HG03521 (cell line): ENCODE data around the gene SNRPF.
"Not testable (repeated sequence)": the region's sequence is repeated elsewhere in the genome, so short reads cannot be mapped to it uniquely, and the experiment has no call there.

Experiments
- ATAC-seq: cut with Tn5 transposase; IDR thresholded peaks from one replicate; pipeline ENCODE4 v1.9.1; 2021; ENCODE audit warnings: mild to moderate bottlenecking, moderate library complexity; ENCODE audit not compliant: unreplicated experiment

The SNRPF gene

DNA sequence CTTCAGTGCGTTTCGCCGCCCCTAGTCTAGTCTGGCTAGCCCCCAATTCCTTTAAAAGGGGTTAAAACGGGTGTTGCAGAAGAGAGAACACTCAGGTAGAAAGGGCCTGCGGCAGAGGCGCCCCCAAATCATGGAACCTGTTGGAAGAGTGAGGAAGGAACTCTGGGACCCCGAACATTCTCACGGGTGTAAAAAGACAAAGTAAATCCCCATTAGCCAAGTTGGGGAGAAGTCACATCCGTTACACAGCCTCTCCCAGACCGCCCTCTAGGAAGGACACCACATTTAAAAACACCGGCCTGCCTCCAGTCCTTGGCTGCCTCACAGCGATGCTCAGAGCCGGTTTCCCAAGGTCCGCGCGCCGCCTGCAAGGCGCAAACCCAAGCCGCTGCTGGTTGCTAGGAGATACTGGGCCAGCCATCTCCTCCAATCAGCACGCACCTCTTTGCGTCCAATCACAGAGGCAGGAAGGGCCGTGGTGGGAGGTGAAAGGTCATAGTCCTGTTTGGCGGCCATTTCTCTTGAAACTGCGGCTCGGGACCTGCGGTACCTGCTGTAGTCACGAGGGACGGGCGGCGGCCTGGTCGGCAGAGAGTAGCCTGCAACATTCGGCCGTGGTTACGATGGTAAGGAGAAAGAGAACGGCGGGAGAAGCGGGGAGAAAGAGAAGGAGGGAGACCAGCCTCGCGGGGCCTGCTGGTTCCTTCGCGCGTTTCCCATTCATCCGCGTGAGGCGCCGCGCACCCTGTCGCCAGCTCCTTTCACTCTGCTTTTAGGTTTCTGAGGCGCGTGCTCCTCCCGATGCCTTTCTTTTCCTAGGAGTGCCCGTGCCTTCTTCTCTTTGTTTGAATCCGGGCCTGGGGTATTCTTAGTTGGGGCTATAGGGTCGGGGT lies at the start of gene SNRPF:
Gene SNRPF, plus strand, starts transcription at position 502 of the 893 bp plus-strand sequence. Its CDS starts 122 bp downstream, at position 624.
- ATAC-seq: peak; percentile 99

- no peak for ATAC-seq
These were observed 49.6 kb upstream of the SNRPF start for GRCh38 chr12:95809000-95809680.

- ATAC-seq: no peak
These were observed 48.3 kb upstream of the SNRPF start for GRCh38 chr12:95810411-95810810.

- ATAC-seq: not testable (repeated sequence)
These were observed 46.6 kb upstream of the SNRPF start for GRCh38 chr12:95812155-95812554.

- no peak for ATAC-seq
These were observed 43.0 kb upstream of the SNRPF start for GRCh38 chr12:95815632-95816212.

- ATAC-seq: no peak
These were observed 38.6 kb upstream of the SNRPF start for GRCh38 chr12:95820096-95820703.

DNA sequence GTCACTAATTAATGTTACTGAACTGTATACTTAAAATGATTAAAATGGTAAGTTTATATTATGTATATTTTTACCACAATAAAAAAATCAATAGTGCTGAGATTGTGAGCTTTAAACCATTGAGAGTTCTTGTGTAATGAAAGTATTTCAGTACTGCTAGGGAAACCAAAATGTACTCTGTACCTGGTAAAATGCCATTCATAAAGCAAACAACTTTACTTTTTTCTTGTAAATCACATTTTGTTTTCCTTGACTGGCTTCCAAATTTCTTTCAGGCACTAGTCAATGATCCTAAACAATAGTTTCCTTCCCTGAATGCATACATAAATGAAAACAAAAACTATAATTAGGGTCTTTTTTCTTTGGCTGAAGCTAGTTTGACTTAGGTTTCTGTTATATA lies 29.4 kb upstream of the SNRPF start:
- no peak for ATAC-seq

GRCh38 chr12:95830335-95831089 lies 28.2 kb upstream of the SNRPF start:
- ATAC-seq: no peak

GRCh38 chr12:95834572-95834971 lies 24.2 kb upstream of the SNRPF start:
- ATAC-seq: no peak

DNA sequence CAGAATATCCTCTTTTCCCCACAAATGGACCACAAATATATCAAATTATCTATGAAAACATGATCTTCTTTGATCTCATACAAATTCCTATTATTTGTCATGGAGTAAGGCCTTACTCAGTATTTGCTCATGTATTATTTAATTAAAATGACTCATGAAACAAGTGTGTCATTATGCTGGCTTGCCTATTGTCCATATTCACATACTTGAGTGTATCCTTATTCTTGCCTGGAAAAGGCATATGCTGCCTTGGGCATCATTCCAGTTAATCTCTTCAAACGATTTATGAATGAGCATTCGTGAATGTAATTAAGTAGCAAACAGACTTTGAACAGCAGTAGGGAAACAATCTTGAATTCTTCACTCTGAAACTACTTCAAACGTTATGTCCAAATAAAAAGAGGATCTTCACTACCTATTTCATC lies 22.6 kb upstream of the SNRPF start:
- no peak for ATAC-seq

DNA sequence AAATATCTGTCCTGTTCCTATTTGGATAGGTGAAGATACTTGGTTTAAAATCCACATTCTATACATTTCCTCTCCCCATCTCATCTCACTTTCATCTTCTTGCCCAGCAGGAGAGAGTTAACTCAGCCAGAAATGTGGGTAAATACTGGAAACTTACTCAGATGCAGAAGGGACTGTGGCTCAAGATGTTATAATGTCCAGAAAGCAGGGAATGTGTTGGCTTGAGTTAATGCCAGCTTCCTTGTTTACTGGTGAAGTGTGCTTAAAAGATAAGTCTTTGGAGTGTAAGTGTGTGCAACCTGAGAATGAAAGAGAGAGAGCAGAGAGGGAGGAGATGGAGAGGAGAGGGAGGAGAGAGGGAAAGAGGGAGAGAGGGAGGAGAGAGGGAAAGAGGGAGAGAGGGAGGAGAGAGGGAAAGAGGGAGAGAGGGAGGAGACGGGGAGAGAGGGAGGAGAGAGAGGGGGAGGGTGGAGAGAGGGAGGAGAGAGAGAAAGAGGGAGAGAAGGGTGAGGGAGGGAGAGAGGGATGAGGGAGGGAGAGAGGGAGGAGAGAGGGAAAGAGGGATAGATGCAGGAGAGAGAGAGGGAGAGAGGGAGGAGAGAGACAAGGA lies 22.0 kb upstream of the SNRPF start:
- ATAC-seq: no peak

GRCh38 chr12:95837240-95838038 lies 21.3 kb upstream of the SNRPF start:
- ATAC-seq: no peak

DNA sequence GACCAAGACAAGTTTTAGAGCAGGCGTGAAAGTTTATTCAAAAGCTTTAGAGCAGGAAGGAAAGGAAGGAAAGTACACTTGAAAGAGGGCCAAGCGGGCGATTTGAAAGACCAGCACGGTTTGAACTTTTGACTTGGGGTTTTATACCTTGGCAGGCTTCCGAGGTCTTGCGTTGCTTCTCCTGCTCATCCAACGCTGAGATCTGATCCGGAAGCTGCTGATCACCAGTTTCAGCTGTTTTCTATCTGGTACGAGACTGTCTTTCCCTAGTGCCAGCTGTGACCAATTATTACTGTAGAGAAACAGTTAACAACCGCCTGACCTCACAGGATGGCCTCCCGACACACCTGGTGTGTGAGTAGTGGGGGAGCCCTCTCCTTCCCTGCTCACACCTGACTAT lies 20.6 kb upstream of the SNRPF start:
- ATAC-seq: no peak

- ATAC-seq: not testable (repeated sequence)
These were observed 16.3 kb upstream of the SNRPF start for GRCh38 chr12:95842426-95842825.

GRCh38 chr12:95848575-95849388 lies 10.0 kb upstream of the SNRPF start:
- ATAC-seq: no peak

DNA sequence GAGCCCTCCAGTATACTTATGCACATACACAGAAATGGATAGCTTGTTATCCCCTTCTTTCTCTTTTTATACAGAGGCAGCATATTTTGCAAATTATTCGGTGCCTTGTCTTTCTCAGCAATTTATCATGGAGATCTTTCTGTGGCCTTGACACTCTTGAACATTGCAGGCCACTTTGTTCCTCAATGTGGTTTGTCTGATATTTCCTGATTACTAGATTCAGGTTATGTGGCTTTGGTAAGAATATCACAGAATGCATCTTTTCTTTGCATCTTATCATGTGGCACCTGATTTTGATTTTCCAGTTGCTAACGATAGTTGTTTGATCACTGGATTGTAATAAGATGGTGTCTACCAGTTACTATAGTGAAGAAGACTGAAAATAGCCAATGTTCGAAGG lies 7.1 kb upstream of the SNRPF start:
- no peak for ATAC-seq

DNA sequence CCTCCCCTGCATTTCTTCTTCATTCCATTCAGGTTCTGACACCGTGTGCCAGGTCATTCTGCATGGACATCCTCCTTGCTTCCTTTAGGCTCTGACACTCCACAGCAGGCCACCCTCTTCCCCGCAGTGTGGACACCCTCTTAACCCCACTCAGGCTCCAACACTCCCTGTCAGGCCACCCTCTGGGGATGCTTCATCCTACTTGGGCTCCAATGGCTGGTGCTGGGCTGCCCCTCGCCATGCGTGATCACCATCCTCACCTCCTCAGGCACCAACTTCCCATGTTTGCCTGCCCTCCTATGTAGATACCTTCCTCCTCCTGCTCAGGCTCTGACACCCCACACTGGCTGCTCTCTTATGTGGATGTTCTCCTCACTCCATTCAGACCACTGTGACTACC lies 6.6 kb upstream of the SNRPF start:
- ATAC-seq: no peak

DNA sequence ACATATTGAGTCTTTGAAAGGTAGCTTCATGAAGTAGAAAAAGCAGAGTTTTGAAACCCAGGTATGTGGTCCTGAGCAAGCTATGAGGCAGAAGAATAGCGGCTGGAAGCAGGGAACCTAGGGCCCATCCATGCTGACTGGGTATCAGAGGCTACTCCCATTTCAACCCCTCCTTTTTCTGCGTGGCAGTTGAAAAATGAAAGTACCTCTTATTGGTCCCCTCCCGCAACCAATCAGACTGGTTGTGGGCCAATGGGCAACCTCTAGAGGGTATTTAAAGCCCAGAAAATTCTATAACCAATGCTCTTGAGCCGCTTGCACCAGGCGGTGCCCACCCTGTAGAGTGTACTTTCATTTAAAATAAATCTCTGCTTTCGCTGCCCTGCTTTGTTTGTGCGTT lies 1.6 kb upstream of the SNRPF start:
- ATAC-seq: no peak

GRCh38 chr12:95857799-95858198 lies 953 bp upstream of the SNRPF start:
- ATAC-seq: no peak
